GM21576 (cell line): ENCODE data around the gene DPP9.

Source experiments
- ATAC-seq: cut with Tn5 transposase; IDR thresholded peaks from one replicate; pipeline ENCODE4 v1.9.1; 2021; ENCODE audit warnings: mild to moderate bottlenecking, moderate library complexity; ENCODE audit not compliant: unreplicated experiment

The DPP9 gene

DNA sequence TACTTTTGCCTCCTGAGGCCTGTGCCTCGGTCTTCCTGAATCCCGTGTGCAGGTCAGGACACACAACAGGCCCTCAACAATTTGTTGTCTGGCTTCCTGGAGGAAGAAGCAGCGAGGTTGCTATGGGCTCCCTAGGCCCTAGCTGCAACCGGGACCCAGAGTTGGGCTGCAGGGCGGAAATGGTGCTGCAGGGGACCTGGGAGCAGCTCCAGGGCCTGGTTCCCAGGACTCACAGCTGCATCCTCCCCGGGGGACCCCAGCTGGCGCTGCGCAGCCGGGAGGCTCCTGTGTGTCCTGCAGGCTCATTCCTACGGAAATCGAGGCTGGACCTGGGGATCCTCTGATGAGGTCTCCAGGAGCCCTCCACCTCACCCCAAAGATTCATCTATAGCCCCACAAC, 85.3 kb downstream of the DPP9 start:
- ATAC-seq, result no peak

- no peak for ATAC-seq
Observed at GRCh38 chr19:4636761-4637160, 86.9 kb downstream of the DPP9 start.

DNA sequence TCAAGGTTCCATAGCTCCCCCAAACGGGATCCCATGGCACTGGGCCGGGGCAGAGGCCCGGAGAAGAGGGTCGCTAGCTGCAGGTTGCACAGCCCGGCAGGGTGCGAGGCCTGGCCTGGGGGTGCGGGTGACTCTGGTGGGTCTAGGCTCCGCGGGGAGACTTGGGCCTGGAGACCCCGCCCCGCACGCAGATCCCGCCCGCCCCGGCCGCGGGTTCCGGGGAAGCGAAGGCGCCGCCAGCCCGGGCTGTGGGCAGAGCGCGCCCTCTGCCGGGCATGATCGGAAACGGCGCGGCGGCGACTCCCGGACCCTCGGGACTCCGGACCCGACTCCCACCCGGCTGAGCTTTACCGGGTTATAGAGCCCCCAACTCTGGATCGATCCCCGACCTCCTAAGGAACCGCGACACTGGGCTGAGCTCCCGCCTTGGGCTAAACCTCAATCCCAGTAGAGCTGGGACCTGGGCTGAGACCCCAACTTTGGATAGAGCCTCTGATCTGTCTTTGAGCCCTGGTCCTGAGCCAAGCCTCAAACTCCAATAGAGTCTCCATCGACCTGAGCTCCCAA, 87.4 kb downstream of the DPP9 start:
- ATAC-seq, result no peak

DNA sequence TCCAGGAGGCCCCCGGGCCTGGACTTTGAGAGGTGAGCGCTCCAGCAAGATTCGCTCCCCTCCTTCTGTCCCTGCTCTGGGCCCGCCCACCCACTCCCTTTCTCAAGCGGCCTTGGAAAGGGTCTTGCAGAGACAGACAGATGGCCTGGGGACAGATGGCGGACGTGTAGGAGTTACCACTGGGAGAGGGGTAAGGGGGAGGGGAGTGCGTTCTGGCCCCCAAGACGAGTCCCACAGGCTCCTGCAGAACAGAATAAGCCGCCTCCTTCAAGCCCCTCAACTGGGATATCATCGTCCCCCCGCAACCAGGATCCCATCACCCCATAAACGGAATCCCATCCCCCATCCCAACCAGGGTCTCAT, 87.9 kb downstream of the DPP9 start:
- no peak for ATAC-seq

DNA sequence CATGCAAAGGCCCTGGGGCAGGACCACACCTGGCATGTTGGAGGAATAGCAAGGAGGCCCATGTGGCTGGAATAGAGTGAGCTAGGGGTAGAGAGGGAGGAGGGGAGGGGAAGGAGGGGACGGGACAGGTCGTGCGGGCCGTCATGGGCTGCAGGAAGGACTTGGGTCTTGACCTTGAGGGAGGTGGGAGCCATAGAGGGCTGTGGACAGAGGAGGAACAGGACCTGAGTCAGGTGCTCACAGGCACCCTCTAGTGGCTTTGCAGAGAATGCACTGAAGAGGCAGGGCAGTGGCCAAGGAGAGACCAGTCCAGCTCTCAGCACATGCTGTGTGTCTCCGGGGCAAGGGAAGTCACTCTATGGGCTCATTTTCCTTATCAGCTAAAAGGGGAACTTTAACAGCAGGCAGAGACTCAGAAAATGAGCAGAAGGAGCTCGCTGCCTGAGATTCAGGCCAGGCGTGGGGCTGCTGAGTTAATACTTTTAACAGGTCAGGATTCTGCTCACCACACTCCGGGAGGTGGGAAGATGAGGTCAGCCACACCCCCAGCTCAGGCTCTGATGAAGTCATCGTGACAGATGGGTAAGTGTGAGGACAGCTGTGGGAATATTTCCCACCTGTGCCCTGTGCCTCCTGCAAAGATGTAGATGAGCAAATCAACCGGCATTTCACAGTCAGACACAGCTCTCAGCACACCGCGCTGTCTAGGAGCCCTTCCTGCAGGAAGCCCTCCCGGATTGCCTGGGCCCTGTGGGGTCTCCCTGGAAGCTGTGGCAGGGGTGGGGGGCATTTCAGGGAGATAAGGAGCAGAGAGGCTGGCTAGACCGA, 90.3 kb downstream of the DPP9 start:
- no peak for ATAC-seq
